Fibroblast of mammary gland (primary cell): ENCODE measurements around the gene AKAP8.
"Not testable (repeated sequence)": the region's sequence is repeated elsewhere in the genome, so short reads cannot be mapped to it uniquely, and the experiment has no call there.

Source experiments
- DNase-seq: peaks from one replicate; pipeline ENCODE4 v3.0.0-alpha.2; 2010; ENCODE audit warnings: low read depth
- H3K4me3 ChIP-seq: 2 replicates; pipeline ENCODE4 v1.5.1; 2011; ENCODE audit warnings: low read depth, mild to moderate bottlenecking, low read length, moderate library complexity; ENCODE audit not compliant: control insufficient read depth
- TF ChIP-seq, protein P1 (sequence below): conservative IDR thresholded peaks from 2 replicates; pipeline ENCODE4 v1.5.1; 2011; ENCODE audit warnings: low read depth, low read length, inconsistent platforms; ENCODE audit not compliant: control insufficient read depth, insufficient read depth

AKAP8 gene

GRCh38 chr19:15357906-15358305, 21.7 kb downstream of the AKAP8 start:
- DNase-seq = no peak

GRCh38 chr19:15354566-15355296, 24.9 kb downstream of the AKAP8 start:
- H3K4me3 ChIP-seq = no peak overlapping the region
- TF ChIP-seq, protein P1, sequence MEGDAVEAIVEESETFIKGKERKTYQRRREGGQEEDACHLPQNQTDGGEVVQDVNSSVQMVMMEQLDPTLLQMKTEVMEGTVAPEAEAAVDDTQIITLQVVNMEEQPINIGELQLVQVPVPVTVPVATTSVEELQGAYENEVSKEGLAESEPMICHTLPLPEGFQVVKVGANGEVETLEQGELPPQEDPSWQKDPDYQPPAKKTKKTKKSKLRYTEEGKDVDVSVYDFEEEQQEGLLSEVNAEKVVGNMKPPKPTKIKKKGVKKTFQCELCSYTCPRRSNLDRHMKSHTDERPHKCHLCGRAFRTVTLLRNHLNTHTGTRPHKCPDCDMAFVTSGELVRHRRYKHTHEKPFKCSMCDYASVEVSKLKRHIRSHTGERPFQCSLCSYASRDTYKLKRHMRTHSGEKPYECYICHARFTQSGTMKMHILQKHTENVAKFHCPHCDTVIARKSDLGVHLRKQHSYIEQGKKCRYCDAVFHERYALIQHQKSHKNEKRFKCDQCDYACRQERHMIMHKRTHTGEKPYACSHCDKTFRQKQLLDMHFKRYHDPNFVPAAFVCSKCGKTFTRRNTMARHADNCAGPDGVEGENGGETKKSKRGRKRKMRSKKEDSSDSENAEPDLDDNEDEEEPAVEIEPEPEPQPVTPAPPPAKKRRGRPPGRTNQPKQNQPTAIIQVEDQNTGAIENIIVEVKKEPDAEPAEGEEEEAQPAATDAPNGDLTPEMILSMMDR = no peak
- no peak for DNase-seq

More at GRCh38 chr19:15357906-15358305, 21.7 kb downstream of the AKAP8 start:
- H3K4me3 ChIP-seq = no peak overlapping the region
- TF ChIP-seq, protein P1 = no peak

GRCh38 chr19:15353908-15354307, 25.7 kb downstream of the AKAP8 start:
- TF ChIP-seq, protein P1 = no peak
- no peak for DNase-seq
- no peak overlapping the region for H3K4me3 ChIP-seq

GRCh38 chr19:15352535-15352934, 27.1 kb downstream of the AKAP8 start:
- H3K4me3 ChIP-seq, DNase-seq: not testable (repeated sequence)

GRCh38 chr19:15341328-15341727, 38.3 kb downstream of the AKAP8 start:
- H3K4me3 ChIP-seq, DNase-seq: not testable (repeated sequence)

- no peak overlapping the region for H3K4me3 ChIP-seq
- no peak for DNase-seq
- TF ChIP-seq, protein P1 = no peak
Measured at GRCh38 chr19:15340086-15340485, 39.5 kb downstream of the AKAP8 start.

DNA sequence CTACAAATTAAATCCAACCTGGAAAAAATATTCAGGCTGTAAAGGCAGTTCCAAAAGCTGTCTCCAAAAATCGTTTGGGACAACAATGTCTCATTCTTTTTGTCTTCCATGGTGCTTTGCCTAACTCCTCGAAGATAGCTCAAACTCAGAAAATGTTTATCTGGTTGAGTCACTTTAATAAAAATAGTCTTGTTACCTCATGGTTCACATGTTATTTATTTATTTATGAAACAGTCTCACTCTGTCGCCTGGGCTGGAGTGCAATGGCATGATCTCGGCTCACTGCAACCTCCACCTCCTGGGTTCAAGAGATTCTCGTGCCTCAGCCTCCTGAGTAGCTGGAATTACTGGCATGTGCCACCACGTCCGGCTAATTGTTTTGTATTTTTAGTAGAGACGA, 42.4 kb downstream of the AKAP8 start:
- TF ChIP-seq, protein P1 = no peak
- H3K4me3 ChIP-seq = no peak overlapping the region
- peak; percentile 70 for DNase-seq

DNA sequence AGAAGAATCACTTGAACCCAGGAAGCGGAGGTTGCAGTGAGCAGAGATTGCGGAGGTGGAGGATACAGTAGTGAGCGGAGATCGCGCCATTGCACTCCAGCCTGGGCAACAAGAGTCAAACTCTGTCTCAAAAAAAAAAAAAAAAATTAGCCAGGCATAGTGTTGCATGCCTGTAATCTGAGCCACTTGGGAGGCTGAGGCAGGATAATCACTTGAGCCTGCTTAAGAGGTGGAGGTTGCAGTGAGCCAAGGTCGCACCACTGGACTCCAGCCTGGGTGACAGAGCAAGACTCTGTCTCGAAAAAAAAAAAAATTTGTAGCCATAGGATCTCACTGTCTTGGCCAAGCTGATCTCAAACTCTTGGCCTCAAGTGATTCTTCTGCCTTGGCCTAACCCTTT, 43.6 kb downstream of the AKAP8 start:
- DNase-seq, H3K4me3 ChIP-seq: not testable (repeated sequence)
